Measurements from ENCODE around the gene TMEM187. TPM values are rescaled to one million over a fixed set of nuclear protein-coding genes. Genes with fewer than 3 reads are reported as not detected.

TMEM187 gene
- total RNA-seq, 2 donors from 2014 or later, result 16.9 to 18.2 TPM

DNA sequence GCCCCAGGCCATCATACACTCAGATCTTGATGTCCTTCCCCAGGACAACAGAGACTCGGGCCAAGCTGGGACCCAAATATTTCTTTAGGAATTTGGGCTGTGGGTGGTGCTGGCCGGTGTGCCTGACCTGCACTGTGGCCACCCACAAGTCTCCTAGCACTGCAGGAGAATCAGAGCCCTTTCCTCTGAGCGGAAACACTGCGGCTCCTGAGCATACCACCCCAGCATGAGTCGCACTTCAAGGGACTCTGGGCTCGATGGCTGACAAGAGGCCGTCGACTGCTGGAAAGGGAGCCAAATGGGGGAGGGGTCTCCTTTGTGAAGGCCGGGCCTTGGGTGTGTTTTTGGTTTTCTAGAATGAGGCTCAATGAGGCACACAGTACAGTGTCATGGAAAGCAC lies 60.1 kb downstream of the TMEM187 start:
- Histone ChIP-seq H3K27ac (no peak overlapping the region), H3K4me3 (no peak overlapping the region), H3K36me3 (no peaks in the 10 kb centered on the region), H3K4me1 (replicated peaks) (no peaks in the 10 kb centered on the region), H3K9me3 (no peaks in the 10 kb centered on the region), H3K27me3 (replicated peaks; ENCODE audit: insufficient read depth) (no peaks in the 10 kb centered on the region)
- 59% methylated on average over 9 of the region's 9 CpGs for WGBS
- TF ChIP-seq POLR2AphosphoS5 (IDR thresholded peaks at IDR 0.05) (no peak), POLR2A (IDR thresholded peaks at IDR 0.05) (no peak), CTCF (IDR thresholded peaks at IDR 0.05) (no peak)
- intact Hi-C loops (cut with DNase I), result no loop called here
- no peak for DNase-seq (ENCODE audit: low spot score)

MicroRNA genes within 50 kb of the gene (microRNA counts, 767-probe panel; counts per million panel counts)
- microRNA hsa-miR-718, result 0 to 431 counts per million in 2 donors

Small RNA genes lying within 50 kb of the gene (microRNA-seq; reads per million reads assigned to microRNA genes)
- gene MIR3202-1, result not detected
- not detected for gene MIR3202-2
- not detected for gene MIR718

Small RNA genes lying within 50 kb of the gene (small RNA-seq; reads per million reads assigned to genes)
- gene MIR3202-1, result 0 to 0.10 reads per million in 2 donors

Other genes with a start within 250 kb of the TMEM187 start
- gene BCAP31, start 248.4 kb upstream of the TMEM187 start, total RNA-seq, result 100 to 1,000 TPM; 144 to 244 TPM
- gene ABCD1, start 247.9 kb upstream of the TMEM187 start, total RNA-seq, result 10 to 100 TPM in 1 of 2 donors, 1 to 10 TPM in 1; 9.7 to 97.8 TPM
- 10 to 100 TPM; 20.9 to 52.7 TPM for gene PLXNB3, start 208.5 kb upstream of the TMEM187 start, total RNA-seq
- 1 to 10 TPM; 1.4 to 2.7 TPM for gene SRPK3, start 191.7 kb upstream of the TMEM187 start, total RNA-seq
- gene IDH3G, start 178.4 kb upstream of the TMEM187 start, total RNA-seq, result 100 to 1,000 TPM; 106 to 122 TPM
- gene SSR4, start 178.1 kb upstream of the TMEM187 start, total RNA-seq, result 100 to 1,000 TPM; 288 to 623 TPM
- gene PDZD4, start 142.2 kb upstream of the TMEM187 start, total RNA-seq, result 10 to 100 TPM in 1 of 2 donors, 1 to 10 TPM in 1; 7.2 to 16.8 TPM
- gene L1CAM, start 86.6 kb upstream of the TMEM187 start, total RNA-seq, result 10 to 100 TPM in 1 of 2 donors, under 1 TPM in 1; 0.73 to 18.0 TPM
- 1 to 10 TPM in 1 of 2 donors, under 1 TPM in 1; 0.41 to 2.5 TPM for gene AVPR2, start 68.1 kb upstream of the TMEM187 start, total RNA-seq
- 10 to 100 TPM; 11.9 to 41.1 TPM for gene ARHGAP4, start 46.5 kb upstream of the TMEM187 start, total RNA-seq
- 10 to 100 TPM; 47.5 to 64.9 TPM for gene NAA10, start 37.7 kb upstream of the TMEM187 start, total RNA-seq
- 1 to 10 TPM; 2.4 to 4.4 TPM for gene RENBP, start 28.1 kb upstream of the TMEM187 start, total RNA-seq
- 100 to 1,000 TPM in 1 of 2 donors, 10 to 100 TPM in 1; 67.7 to 115 TPM for gene HCFC1, start 936 bp upstream of the TMEM187 start, total RNA-seq
- gene IRAK1, start 47.1 kb downstream of the TMEM187 start, total RNA-seq, result 100 to 1,000 TPM; 113 to 122 TPM
- 10 to 100 TPM; 54.4 to 85.2 TPM for gene MECP2, start 125.0 kb downstream of the TMEM187 start, total RNA-seq
- gene OPN1LW, start 171.5 kb downstream of the TMEM187 start, total RNA-seq, result not detected
- not detected for gene OPN1MW, start 209.8 kb downstream of the TMEM187 start, total RNA-seq
- gene OPN1MW2, start 247.0 kb downstream of the TMEM187 start, total RNA-seq, result not detected

Data from prostate gland (tissue), 2 donors.